CD4-positive, alpha-beta T cell treated with Interleukin-6 for 4 hours (primary cell): ENCODE measurements around the gene SIPA1L3.

Source experiments
- DNase-seq: peaks from one replicate; pipeline ENCODE4 v3.0.0-alpha.2; 2020; ENCODE audit warnings: mixed read lengths

SIPA1L3 gene

DNA sequence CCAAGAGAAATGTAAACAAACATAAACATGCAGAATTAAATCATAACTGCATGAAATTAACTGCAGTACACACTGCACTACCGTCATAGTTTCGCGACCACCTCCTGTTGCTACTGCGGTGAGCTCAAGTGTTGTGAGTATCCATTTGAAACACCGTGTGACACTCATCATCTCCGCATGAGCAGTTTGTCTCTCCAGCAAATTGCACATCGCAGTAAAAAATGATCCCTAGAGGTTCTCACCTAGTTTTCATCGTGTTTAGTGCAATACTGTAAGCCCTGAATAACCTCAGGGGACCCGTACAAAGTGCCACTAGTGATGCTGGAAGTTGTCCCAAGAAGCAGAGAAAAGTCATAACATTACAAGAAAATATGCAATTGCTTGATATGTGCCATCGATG is 169.3 kb downstream of the SIPA1L3 start:
- no peak for DNase-seq

DNA sequence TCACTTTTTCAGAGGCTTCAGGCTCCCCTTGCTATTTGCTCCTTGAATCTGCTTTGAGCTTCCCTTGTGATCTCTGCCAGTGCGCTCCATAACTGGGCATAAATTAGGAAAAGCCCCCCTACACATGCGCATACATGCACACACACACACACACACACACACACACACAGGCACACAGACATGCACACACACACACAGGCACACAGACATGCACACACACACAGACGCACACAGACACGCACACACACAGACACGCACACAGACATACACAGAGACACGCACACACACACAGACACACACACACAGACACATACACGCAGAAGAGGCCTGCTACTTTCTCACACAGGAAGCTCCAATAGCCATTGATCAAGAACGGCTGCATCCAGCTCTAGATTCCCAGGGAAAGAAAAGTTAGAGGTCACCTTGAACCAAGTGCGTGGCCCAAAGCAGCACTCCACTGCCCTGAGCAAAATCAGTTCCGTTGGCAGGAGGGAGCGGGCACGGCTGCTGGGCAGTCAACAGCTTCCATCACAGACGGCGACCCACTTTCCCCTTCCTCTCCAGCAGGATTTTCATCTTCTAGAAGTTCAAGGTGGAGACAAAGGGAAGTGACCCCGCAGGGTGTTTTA is 171.4 kb downstream of the SIPA1L3 start:
- no peak for DNase-seq

- no peak for DNase-seq
Measured at GRCh38 chr19:38079926-38080380, 172.9 kb downstream of the SIPA1L3 start.

DNA sequence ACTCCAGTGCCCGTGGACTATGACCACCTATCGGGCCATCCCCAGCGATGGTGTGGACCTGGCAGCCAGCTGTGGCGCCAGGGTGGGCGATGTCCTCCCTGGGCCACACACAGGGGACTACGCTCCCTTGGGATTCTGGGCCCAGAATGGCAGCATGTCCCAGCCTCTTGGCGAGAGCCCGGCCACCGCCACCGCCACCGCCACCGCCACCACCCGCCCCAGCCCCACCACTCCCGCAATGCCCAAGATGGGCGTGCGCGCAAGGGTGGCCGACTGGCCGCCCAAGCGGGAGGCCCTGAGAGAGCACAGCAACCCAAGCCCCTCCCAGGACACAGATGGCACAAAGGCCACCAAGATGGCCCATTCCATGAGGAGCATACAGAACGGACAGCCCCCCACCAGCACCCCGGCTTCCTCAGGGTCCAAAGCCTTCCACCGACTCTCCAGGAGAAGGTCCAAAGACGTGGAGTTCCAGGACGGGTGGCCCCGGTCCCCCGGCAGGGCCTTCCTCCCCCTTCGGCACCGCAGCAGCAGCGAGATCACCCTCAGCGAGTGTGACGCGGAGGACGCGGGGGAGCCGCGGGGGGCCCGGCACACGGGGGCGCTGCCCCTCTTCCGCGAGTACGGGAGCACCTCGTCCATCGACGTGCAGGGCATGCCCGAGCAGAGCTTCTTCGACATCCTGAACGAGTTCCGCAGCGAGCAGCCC is 174.7 kb downstream of the SIPA1L3 start:
- DNase-seq: no peak

- no peak for DNase-seq
Measured at GRCh38 chr19:38082256-38083118, 175.5 kb downstream of the SIPA1L3 start.

GRCh38 chr19:38084196-38084595 is 177.2 kb downstream of the SIPA1L3 start:
- no peak for DNase-seq

DNA sequence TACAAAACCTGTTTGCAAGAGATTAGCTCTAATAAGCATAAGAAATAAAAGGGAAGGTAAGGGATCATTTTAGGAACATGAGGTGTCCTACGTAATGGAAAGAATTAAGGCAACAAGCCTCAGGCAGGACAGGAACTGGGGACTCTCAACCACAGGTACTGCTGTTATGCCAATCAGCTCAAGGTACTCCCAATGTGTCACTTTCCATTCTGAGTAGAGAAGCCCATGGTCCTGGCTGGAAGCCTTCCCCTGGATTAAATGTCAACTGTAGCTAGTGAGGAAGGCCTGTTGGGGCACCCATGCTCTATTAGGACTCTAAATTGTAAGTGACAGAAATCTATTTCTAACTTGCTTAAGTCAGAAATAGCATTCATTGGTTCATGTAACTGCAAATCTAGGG is 182.4 kb downstream of the SIPA1L3 start:
- no peak for DNase-seq

GRCh38 chr19:38093154-38093553 is 186.1 kb downstream of the SIPA1L3 start:
- DNase-seq: no peak

DNA sequence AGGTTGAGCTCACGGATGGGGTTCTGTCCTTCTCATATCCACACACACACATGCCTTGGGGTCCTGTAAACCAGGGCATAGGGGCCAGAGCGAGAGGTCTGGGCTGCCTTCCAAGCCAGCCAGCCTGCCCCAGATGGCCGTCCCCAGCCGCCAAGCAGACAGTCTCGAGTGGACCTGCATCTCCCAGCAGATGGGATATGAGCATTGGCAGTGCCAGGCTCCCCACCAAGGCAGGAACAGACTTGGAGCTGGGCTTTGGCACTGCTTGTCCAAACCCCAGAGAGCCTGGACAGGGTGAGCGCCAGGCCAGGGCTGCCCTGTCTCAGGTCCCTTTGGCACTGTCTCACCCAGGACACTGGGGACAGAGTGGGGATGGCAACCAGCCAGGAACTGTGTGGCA is 186.6 kb downstream of the SIPA1L3 start:
- DNase-seq: no peak

GRCh38 chr19:38095411-38096308 is 188.7 kb downstream of the SIPA1L3 start:
- peak; percentile 74 for DNase-seq

DNA sequence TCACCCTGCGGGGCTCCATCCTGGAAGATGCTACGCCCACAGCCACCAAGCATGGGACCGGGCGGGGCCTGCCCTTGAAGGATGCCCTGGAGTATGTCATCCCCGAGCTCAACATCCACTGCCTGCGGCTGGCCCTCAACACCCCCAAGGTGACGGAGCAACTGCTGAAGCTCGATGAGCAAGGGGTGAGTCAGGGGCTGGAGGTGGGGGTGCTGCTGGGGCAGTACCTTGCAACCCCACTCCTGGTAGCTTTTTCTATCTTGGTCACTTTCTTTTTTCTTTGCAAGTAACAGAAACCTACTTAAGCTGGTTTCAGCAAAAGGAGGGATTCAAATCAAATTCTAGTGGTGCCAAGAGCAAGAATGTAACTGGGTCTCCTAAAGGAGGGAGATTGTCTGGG is 193.0 kb downstream of the SIPA1L3 start:
- DNase-seq: no peak

DNA sequence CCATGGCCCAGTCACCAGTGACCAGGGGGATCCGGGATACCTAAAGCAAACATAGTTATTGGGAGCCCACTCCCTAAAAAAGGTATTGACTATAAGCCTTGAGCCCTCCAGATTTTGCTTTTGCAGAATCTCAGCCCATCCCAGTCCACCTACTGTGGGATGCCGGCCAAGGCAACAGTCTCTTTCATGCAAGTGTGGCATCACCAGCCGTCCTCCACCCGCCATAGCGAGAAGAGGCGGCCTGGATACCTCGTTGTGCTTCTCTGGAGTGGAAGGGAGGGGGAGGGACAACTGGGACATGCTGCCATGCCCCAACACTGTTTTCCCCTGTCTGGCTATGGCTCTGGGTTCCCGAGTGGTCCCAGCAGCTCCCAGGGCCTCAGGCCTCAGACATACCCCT is 193.6 kb downstream of the SIPA1L3 start:
- no peak for DNase-seq

DNA sequence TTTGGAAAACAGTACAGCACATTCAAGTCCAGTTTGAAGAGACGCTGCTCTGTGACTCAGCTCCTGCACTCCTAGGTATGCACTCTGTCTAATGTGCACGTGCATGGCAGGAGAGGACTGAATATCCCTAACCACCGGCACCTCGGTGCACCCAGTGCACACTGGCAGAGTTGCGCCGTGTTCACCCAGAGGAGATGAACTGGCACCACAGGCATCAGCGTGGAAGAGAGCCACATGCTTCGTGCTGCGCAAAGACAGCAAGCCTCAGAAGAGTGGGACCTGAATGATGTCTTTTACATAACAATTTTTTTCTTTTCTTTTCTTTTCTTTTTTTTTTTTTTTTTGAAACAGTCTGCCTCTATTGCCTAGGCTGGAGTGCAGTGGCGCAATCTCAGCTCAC is 194.7 kb downstream of the SIPA1L3 start:
- DNase-seq: no peak

DNA sequence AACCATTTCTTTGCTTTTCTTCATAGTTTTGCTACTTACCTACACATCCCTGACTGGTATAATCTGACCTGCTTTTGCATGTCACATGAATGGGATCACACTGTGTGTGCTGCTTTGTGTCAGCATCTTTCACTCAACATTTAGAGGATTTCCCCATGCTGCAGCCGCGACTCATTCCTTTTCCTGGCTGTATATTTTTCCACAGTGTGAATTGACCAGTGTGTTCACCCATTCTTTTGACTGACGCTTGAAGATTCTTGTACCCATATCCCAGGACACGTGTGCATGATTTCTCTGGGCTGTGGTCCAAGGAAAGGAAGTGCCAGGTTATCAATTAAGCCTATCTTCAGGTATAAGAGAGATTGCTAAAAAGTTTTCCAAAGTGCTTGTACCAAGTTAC is 198.6 kb downstream of the SIPA1L3 start:
- DNase-seq: no peak

- DNase-seq: no peak
Measured at GRCh38 chr19:38107129-38107528, 200.1 kb downstream of the SIPA1L3 start.

GRCh38 chr19:38111898-38112297 is 204.9 kb downstream of the SIPA1L3 start:
- DNase-seq: no peak

GRCh38 chr19:38114651-38115050 is 207.6 kb downstream of the SIPA1L3 start:
- DNase-seq: no peak

DNA sequence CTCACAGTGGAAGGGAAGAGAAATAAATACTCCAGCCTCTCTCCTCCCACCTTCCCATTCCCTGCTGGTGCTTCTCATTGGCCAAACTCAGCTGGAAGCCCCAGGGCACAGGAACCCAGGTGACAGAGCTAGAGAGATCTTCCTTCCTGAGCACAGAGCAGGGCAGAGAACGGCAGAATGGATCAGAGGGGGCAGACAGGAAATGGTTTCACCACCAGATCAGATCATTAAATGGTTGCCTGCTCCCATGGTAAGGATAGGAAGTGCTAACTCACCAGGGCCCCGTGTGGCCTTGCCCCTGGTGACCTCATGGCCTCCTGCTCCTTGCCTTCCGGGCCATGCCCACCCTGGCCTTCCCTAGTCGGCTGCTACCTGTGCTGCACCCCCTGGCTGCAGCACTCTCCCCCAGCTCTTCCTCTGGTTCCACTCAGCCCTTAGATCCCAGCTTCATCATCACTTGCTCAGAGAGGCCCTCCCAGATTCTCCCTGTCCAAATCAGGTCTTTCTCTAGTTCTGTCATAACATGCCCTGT is 208.3 kb downstream of the SIPA1L3 start:
- DNase-seq: no peak

GRCh38 chr19:38118176-38118575 is 211.2 kb downstream of the SIPA1L3 start:
- DNase-seq: no peak

GRCh38 chr19:38120471-38121025 is 213.5 kb downstream of the SIPA1L3 start:
- no peak for DNase-seq

- DNase-seq: no peak
Measured at GRCh38 chr19:38122402-38123093, 215.5 kb downstream of the SIPA1L3 start.
